ENCODE measurements around the gene GALNT17.

GRCh38 chr7:71541707-71542353 is 409.9 kb downstream of the GALNT17 start:
- no peak for TF ChIP-seq CTCF (IDR thresholded peaks at IDR 0.05)
- no peak for TF ChIP-seq POLR2AphosphoS5 (IDR thresholded peaks at IDR 0.05)
- no peak for TF ChIP-seq POLR2A (IDR thresholded peaks at IDR 0.05)

Measured in prostate gland (tissue), 2 donors.